HCT116 (cell line): ENCODE measurements around the gene OTULIN. TPM values are rescaled to one million over a fixed set of nuclear protein-coding genes. Genes with fewer than 3 reads are reported as not detected.

Experiments
- ATAC-seq: fragments of 200-7000 bp; cut with Tn5 transposase; 2 replicates; pipeline ENCODE4 v1.9.1; 2020; ENCODE audit warnings: mild to moderate bottlenecking, moderate library complexity
- BruUV-seq: library from RNA; stranded (reverse); fragments of 400-500 nt; replicated peaks from 2 replicates; lab custom pipeline; 2021; lab: Mats Ljungman, UMichigan
- CTCF ChIA-PET: fragments of 300-600 bp; sonication (Branson Sonifier 250); formaldehyde crosslinking; loops from one replicate; lab custom pipeline; 2021; ENCODE audit warnings: antibody characterized with exemption; lab: Charles Lee
- POLR2A ChIA-PET: fragments of 300-600, 350-600 bp; sonication (Branson Sonifier 250); formaldehyde crosslinking; loops from one replicate; lab custom pipeline; 2021; ENCODE audit warnings: antibody characterized with exemption; lab: Charles Lee
- RAD21 ChIA-PET, 2 experiments: fragments of 300-600 bp; sonication (Branson Sonifier 250); formaldehyde crosslinking; loops; one replicate each; lab custom pipeline; 2023; ENCODE audit warnings: low total read pairs in 2 of 2; ENCODE audit not compliant: uncharacterized antibody in 2 of 2, unreplicated experiment in 2 of 2, low non-redundant PET in 1 of 2; lab: Charles Lee
- DNase-seq: peaks from one replicate; pipeline ENCODE4 v3.0.0-alpha.2; 2010; ENCODE audit warnings: low read depth, low spot score
- H2AFZ ChIP-seq: fragments of 200-600 bp; shearing (Covaris generic), sonication (generic); 2 replicates; pipeline ENCODE4 v1.6.1; 2017; ENCODE audit warnings: low read depth, mixed run types, mixed read lengths, antibody characterized with exemption, low read length; ENCODE audit not compliant: poor library complexity, severe bottlenecking
- H3K27ac ChIP-seq: 2 replicates; pipeline ENCODE4 v1.5.1; 2012; ENCODE audit warnings: low read depth, low read length
- H3K27me3 ChIP-seq: fragments of 200-600 bp; sonication (generic); 2 replicates; pipeline ENCODE4 v1.6.1; 2016; ENCODE audit warnings: mixed run types, low read length, mixed read lengths; ENCODE audit not compliant: insufficient read depth
- H3K36me3 ChIP-seq, 2 experiments: fragments of 200-500 bp in 1 of 2; fragments of 200-600 bp in 1 of 2; sonication (Bioruptor generic) in 1 of 2; sonication (generic) in 1 of 2; 2 replicates each; pipeline versions ENCODE4 v1.5.1 to v1.6.1; 2014 to 2016; ENCODE audit warnings: low read length in 2 of 2, inconsistent platforms in 1 of 2, mixed read lengths in 1 of 2, mixed run types in 1 of 2; ENCODE audit not compliant: insufficient read depth in 2 of 2, control insufficient read depth in 1 of 2
- H3K4me1 ChIP-seq, 2 experiments: fragments of 200-600 bp in 1 of 2; sonication (generic) in 1 of 2; 2 replicates each; pipeline versions ENCODE4 v1.5.1 to v1.6.1; 2012 to 2017; ENCODE audit warnings: low read length in 2 of 2, inconsistent platforms in 1 of 2, mild to moderate bottlenecking in 1 of 2, mixed read lengths in 1 of 2, mixed run types in 1 of 2, moderate library complexity in 1 of 2; ENCODE audit not compliant: insufficient read depth in 2 of 2, control insufficient read depth in 1 of 2
- H3K4me2 ChIP-seq: fragments of 200-600 bp; sonication (generic); 2 replicates; pipeline ENCODE4 v1.6.1; 2017; ENCODE audit warnings: mixed run types, low read length, mixed read lengths
- H3K4me3 ChIP-seq, 2 experiments: fragments of 200-600 bp in 1 of 2; sonication (generic) in 1 of 2; replicated peaks in 1 of 2; 2 replicates each; pipeline ENCODE4 v1.5.1; 2011 to 2016; ENCODE audit warnings: low read length in 2 of 2, control low read depth in 1 of 2, low read depth in 1 of 2, mild to moderate bottlenecking in 1 of 2, mixed read lengths in 1 of 2, mixed run types in 1 of 2
- H3K79me2 ChIP-seq: fragments of 200-600 bp; sonication (generic); 2 replicates; pipeline ENCODE4 v1.6.1; 2017; ENCODE audit warnings: mild to moderate bottlenecking, mixed run types, low read length, moderate library complexity, mixed read lengths; ENCODE audit not compliant: insufficient read depth
- H3K9ac ChIP-seq: fragments of 200-600 bp; sonication (generic); 2 replicates; pipeline ENCODE4 v1.6.1; 2016; ENCODE audit warnings: low read length, mixed read lengths
- H3K9me2 ChIP-seq: fragments of 200-600 bp; sonication (generic), shearing (Covaris generic); 2 replicates; pipeline ENCODE4 v1.6.1; 2017; ENCODE audit warnings: mixed run types, mild to moderate bottlenecking, moderate library complexity; ENCODE audit not compliant: insufficient read depth
- H3K9me3 ChIP-seq, 2 experiments: fragments of 200-500 bp in 1 of 2; fragments of 200-600 bp in 1 of 2; sonication (Bioruptor generic) in 1 of 2; sonication (generic) in 1 of 2; 2 replicates each; pipeline ENCODE4 v1.6.1; 2014 to 2017; ENCODE audit warnings: low read length in 2 of 2, mixed read lengths in 2 of 2, inconsistent platforms in 1 of 2, low read depth in 1 of 2, mild to moderate bottlenecking in 1 of 2, mixed run types in 1 of 2, moderate library complexity in 1 of 2; ENCODE audit not compliant: control insufficient read depth in 1 of 2, insufficient read depth in 1 of 2
- H4K20me1 ChIP-seq: fragments of 200-600 bp; sonication (generic), shearing (Covaris generic); 2 replicates; pipeline ENCODE4 v1.6.1; 2017; ENCODE audit warnings: mixed run types, mild to moderate bottlenecking, moderate library complexity; ENCODE audit not compliant: insufficient read depth
- CBX3 ChIP-seq: IDR thresholded peaks from 2 replicates; pipeline ENCODE4 v1.6.1; 2012; ENCODE audit warnings: low read depth
- CEBPB ChIP-seq: IDR thresholded peaks from 2 replicates; pipeline ENCODE4 v1.6.1; 2012; ENCODE audit warnings: low read depth
- EGR1 ChIP-seq: IDR thresholded peaks from 2 replicates; pipeline ENCODE4 v1.6.1; 2012; ENCODE audit warnings: low read depth
- EZH2 ChIP-seq: fragments of 200-600 bp; sonication (generic); IDR thresholded peaks from 2 replicates; pipeline ENCODE4 v1.6.1; 2017; ENCODE audit warnings: antibody characterized with exemption, mixed run types
- FOSL1 ChIP-seq: IDR thresholded peaks from 2 replicates; pipeline ENCODE4 v1.6.1; 2012; ENCODE audit warnings: low read depth
- JUND ChIP-seq: IDR thresholded peaks from 2 replicates; pipeline ENCODE4 v1.6.1; 2012
- SRF ChIP-seq: IDR thresholded peaks from 2 replicates; pipeline ENCODE4 v1.6.1; 2012; ENCODE audit warnings: low read depth
- YY1 ChIP-seq: IDR thresholded peaks from 2 replicates; pipeline ENCODE4 v1.6.1; 2011; ENCODE audit warnings: low read length, low read depth, moderate library complexity, mild to moderate bottlenecking; ENCODE audit not compliant: insufficient replicate concordance; ENCODE audit errors: extremely low read depth
- ZFX ChIP-seq: fragments of 450-650 bp; IDR thresholded peaks from 2 replicates; pipeline ENCODE4 v1.6.1; 2017
- ZNF274 ChIP-seq: fragments of 200-500 bp; sonication (Bioruptor generic); IDR thresholded peaks from 2 replicates; pipeline ENCODE4 v1.6.1; 2014; ENCODE audit warnings: mild to moderate bottlenecking, low read depth, low read length, inconsistent platforms
- intact Hi-C: fragments of 100-400 bp; cut with micrococcal nuclease; formaldehyde crosslinking; loops from 2 replicates; pipeline ENCODE4 v1.10.0; 2022
- total RNA-seq: library from RNA; stranded (reverse); gene quantifications from one replicate; pipeline ENCODE4 v1.2.1, GENCODE V29; 2021; ENCODE audit not compliant: unreplicated experiment
- TF ChIP-seq, protein P1 (sequence below), 3 experiments: fragments of 200-600 bp in 1 of 3; sonication (generic) in 1 of 3; IDR thresholded peaks in 2 of 3; conservative IDR thresholded peaks in 1 of 3; 2 replicates each; pipeline ENCODE4 v1.5.1; 2012 to 2017; ENCODE audit warnings: low read depth in 2 of 3, low read length in 2 of 3, antibody characterized with exemption in 1 of 3, borderline replicate concordance in 1 of 3, control low read depth in 1 of 3, mild to moderate bottlenecking in 1 of 3, mixed read lengths in 1 of 3, mixed run types in 1 of 3, moderate library complexity in 1 of 3; ENCODE audit not compliant: insufficient read depth in 1 of 3
- TF ChIP-seq, protein P2 (sequence below): IDR thresholded peaks from 2 replicates; pipeline ENCODE4 v1.6.1; 2012

Gene OTULIN
- total RNA-seq, 1 experiment from 2014 or later = 25.7 TPM

DNA sequence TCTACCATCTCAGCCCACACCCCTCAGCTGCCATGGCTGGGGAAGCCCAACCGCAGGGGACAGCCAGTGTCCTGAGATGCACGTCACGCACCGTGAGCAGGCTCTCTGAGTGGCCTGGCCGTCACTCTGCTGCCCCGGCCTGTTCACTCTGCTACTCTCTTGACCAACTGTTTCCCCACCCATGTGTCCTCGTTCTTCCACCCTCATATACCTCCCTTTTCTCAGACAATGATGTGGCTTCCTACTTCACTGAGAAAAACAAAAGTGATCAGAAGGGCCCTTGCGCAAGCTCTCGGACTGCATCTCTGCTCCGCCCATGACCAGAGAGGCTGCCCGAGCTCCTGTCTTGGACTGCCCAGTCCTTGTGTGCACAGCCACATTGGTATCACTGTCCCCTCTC is 47.6 kb downstream of the OTULIN start:
- no peaks in the 10 kb centered on the region for H3K4me1 ChIP-seq
- intact Hi-C loops = no loop called here
- BruUV-seq = no TSS peak
- no peaks in the 10 kb centered on the region for H3K9me2 ChIP-seq
- H3K79me2 ChIP-seq = no peaks in the 10 kb centered on the region
- H3K4me3 ChIP-seq = no peak overlapping the region
- H3K9ac ChIP-seq = no peak overlapping the region
- no peaks in the 10 kb centered on the region for H4K20me1 ChIP-seq
- no peak for ATAC-seq
- H3K27me3 ChIP-seq = no peaks in the 10 kb centered on the region
- H3K36me3 ChIP-seq = peaks cover 0 to 16% of the 10 kb centered on the region in 2 experiments
- H3K27ac ChIP-seq = no peak overlapping the region
- TF ChIP-seq ZNF274 = no peak
- no peak for TF ChIP-seq JUND
- no peak for TF ChIP-seq EZH2
- TF ChIP-seq CEBPB = no peak
- TF ChIP-seq CBX3 = no peak
- TF ChIP-seq EGR1 = no peak
- ChIA-PET CTCF (no interaction called here), POLR2A (no interaction called here), RAD21 (no interaction called here)
- H2AFZ ChIP-seq = no peak overlapping the region
- H3K9me3 ChIP-seq = no peaks in the 10 kb centered on the region
- H3K4me2 ChIP-seq = no peak overlapping the region
- DNase-seq = no peak

- ChIA-PET CTCF (no interaction called here), POLR2A (no interaction called here), RAD21 (no interaction called here)
- no peaks in the 10 kb centered on the region for H3K4me1 ChIP-seq
- no peak for DNase-seq
- no peak for ATAC-seq
- no peak overlapping the region for H3K9ac ChIP-seq
- intact Hi-C loops = no loop called here
- H3K4me3 ChIP-seq = no peak overlapping the region
- no peaks in the 10 kb centered on the region for H3K9me2 ChIP-seq
- H3K36me3 ChIP-seq = peaks cover 0 to 16% of the 10 kb centered on the region in 2 experiments
- no peak overlapping the region for H3K27ac ChIP-seq
- TF ChIP-seq, protein P1, sequence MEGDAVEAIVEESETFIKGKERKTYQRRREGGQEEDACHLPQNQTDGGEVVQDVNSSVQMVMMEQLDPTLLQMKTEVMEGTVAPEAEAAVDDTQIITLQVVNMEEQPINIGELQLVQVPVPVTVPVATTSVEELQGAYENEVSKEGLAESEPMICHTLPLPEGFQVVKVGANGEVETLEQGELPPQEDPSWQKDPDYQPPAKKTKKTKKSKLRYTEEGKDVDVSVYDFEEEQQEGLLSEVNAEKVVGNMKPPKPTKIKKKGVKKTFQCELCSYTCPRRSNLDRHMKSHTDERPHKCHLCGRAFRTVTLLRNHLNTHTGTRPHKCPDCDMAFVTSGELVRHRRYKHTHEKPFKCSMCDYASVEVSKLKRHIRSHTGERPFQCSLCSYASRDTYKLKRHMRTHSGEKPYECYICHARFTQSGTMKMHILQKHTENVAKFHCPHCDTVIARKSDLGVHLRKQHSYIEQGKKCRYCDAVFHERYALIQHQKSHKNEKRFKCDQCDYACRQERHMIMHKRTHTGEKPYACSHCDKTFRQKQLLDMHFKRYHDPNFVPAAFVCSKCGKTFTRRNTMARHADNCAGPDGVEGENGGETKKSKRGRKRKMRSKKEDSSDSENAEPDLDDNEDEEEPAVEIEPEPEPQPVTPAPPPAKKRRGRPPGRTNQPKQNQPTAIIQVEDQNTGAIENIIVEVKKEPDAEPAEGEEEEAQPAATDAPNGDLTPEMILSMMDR (IDR thresholded peaks at IDR 0.05 in 2 of 3, conservative IDR thresholded peaks at IDR 0.05 in 1 of 3; ENCODE audit: borderline replicate concordance in 1 of 3, insufficient read depth in 1 of 3, low read depth in 2 of 3, low read length in 2 of 3) = no peak
- TF ChIP-seq FOSL1 (no peak), YY1 (no peak), ZFX (no peak), SRF (no peak)
- TF ChIP-seq, protein P2, sequence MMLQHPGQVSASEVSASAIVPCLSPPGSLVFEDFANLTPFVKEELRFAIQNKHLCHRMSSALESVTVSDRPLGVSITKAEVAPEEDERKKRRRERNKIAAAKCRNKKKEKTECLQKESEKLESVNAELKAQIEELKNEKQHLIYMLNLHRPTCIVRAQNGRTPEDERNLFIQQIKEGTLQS = no peak
- no TSS peak for BruUV-seq
- H3K79me2 ChIP-seq = no peaks in the 10 kb centered on the region
- H2AFZ ChIP-seq = no peak overlapping the region
- H3K9me3 ChIP-seq = no peaks in the 10 kb centered on the region
- H3K4me2 ChIP-seq = no peak overlapping the region
- no peaks in the 10 kb centered on the region for H3K27me3 ChIP-seq
- no peaks in the 10 kb centered on the region for H4K20me1 ChIP-seq
Measured at GRCh38 chr5:14712666-14713065, 48.1 kb downstream of the OTULIN start.
